Measurements from ENCODE around the gene ELAC2. TPM values are rescaled to one million over a fixed set of nuclear protein-coding genes. Genes with fewer than 3 reads are reported as not detected.

ELAC2 gene
- total and polyA plus RNA-seq, 2 of the 8 experiments (the other 6 are each of a cell fraction or from before 2014, with no cell fraction given) = 91.6 to 127 TPM

DNA sequence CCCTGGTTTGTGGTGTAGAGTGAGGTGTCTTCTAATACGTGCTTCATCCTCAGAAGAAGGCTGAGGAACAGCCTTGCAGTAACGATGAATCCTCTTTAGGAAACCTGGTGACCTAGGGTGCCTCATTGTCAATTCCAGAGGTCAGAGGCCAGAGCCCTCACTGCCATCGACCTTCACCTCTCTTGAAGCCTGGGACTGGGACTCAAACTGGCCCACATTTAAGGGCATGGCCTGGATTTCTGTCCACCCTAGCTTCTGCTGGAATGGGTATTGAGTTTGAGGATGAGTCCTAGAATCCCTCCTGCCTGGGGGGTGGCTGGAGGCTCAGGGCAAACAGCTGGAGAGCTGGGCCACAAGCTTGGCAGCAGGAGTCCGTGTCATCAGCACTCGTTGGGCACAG lies 38.6 kb downstream of the ELAC2 start:
- Histone ChIP-seq H2BK15ac (ENCODE audit: low read length) (no peak overlapping the region), H3K4me1 (replicated peaks in 1 of 4; ENCODE audit: control insufficient read depth in 3 of 4, insufficient read depth in 4 of 4, low read length in 3 of 4) (peaks cover 2 to 10% (median 7%) of the 10 kb centered on the region in 4 experiments; a peak in 6 of 7 replicates), H3K56ac (replicated peaks; ENCODE audit: insufficient read length, low read depth, low read length) (no peak overlapping the region), H3K18ac (ENCODE audit: extremely low read depth, low read length) (no peak overlapping the region), H4K8ac (ENCODE audit: extremely low read depth, insufficient read depth, low read length) (no peak overlapping the region), H3K4me3 (ENCODE audit: extremely low read depth in 1 of 4, insufficient read depth in 2 of 4, low read depth in 3 of 4, low read length in 4 of 4) (no peak overlapping the region), H2BK12ac (ENCODE audit: low read depth, low read length) (no peak overlapping the region), H2BK5ac (ENCODE audit: low read depth, low read length) (no peak overlapping the region), H3K9ac (replicated peaks in 1 of 4; ENCODE audit: extremely low read depth in 1 of 4, low read depth in 3 of 4, low read length in 3 of 4) (no peak overlapping the region), H3K27me3 (replicated peaks in 1 of 4; ENCODE audit: control insufficient read depth in 3 of 4, extremely low read depth in 1 of 4, insufficient read depth in 3 of 4, low read length in 3 of 4) (no peaks in the 10 kb centered on the region), H4K5ac (ENCODE audit: insufficient read length, low read depth, low read length) (no peak overlapping the region), H4K20me1 (replicated peaks in 1 of 2; ENCODE audit: control insufficient read depth in 1 of 2, insufficient read depth in 2 of 2, low read length in 2 of 2) (no peaks in the 10 kb centered on the region), H3K9me3 (ENCODE audit: insufficient read depth in 2 of 2, low read depth in 1 of 2, low read length in 1 of 2) (no peaks in the 10 kb centered on the region), H3K4ac (replicated peaks; ENCODE audit: insufficient read length, low read depth, low read length) (no peak overlapping the region), H3K36me3 (ENCODE audit: control insufficient read depth in 2 of 4, insufficient read depth in 4 of 4, low read length in 3 of 4) (no peaks in the 10 kb centered on the region), H4K91ac (replicated peaks; ENCODE audit: insufficient read length, low read length) (no peak overlapping the region), H3K27ac (ENCODE audit: low read depth, low read length) (no peak overlapping the region), H2BK20ac (ENCODE audit: low read length) (no peak overlapping the region), H3K23me2 (ENCODE audit: low read depth, low read length) (no peaks in the 10 kb centered on the region; the same call in 1 of the 2 replicates), H2AFZ (ENCODE audit: low read length) (no peak overlapping the region), H3K79me1 (ENCODE audit: low read depth, low read length) (no peaks in the 10 kb centered on the region), H3K23ac (ENCODE audit: insufficient read length) (no peak overlapping the region), H3K14ac (ENCODE audit: insufficient read length) (no peak overlapping the region), H3K4me2 (ENCODE audit: insufficient read depth in 1 of 2, low read depth in 2 of 2, low read length in 2 of 2) (no peak overlapping the region), H2BK120ac (replicated peaks; ENCODE audit: low read depth, low read length) (no peak overlapping the region), H3K79me2 (ENCODE audit: control insufficient read depth in 1 of 2, insufficient read depth in 2 of 2, low read length in 2 of 2) (no peaks in the 10 kb centered on the region), H2AK5ac (ENCODE audit: low read depth, low read length) (no peak overlapping the region)
- FAIRE-seq (no peak), DNase-seq (ENCODE audit: low read depth in 1 of 2, low spot score in 2 of 2) (no peak)
- CTCF ChIA-PET (ENCODE audit: partially characterized antibody) = no interaction called here
- TF ChIP-seq EZH2 (IDR thresholded peaks at IDR 0.05; ENCODE audit: low read depth, low read length, severe bottlenecking) (no peak), ASH2L (IDR thresholded peaks at IDR 0.05; ENCODE audit: low read length) (no peak)
- WGBS, 2 experiments (ENCODE audit: extremely low coverage in 1 of 2, insufficient coverage in 1 of 2, insufficient read length in 1 of 2, insufficient replicate concordance in 2 of 2, low coverage in 1 of 2, low lambda C conversion rate in 2 of 2, missing lambda C conversion rate in 1 of 2) = 94% methylated on average over 5 of the region's 5 CpGs; no CpG with 5 or more reads in 1 of the 2 experiments
- POLR2A ChIA-PET (ENCODE audit: partially characterized antibody) = interaction anchor here (1.3 kb wide), 1 partner anchor 11 kb away, joined by 4 read pairs; no protein-coding TSS in a partner anchor

All from H1 (cell line).